Uterus (tissue), 2 donors: Measurements from ENCODE around the gene RNF215.

Experiments
- CTCF ChIP-seq, 4 experiments: fragments of 200-600 bp in 2 of 4; fragments of 450-650 bp in 2 of 4; sonication (generic) in 2 of 4; IDR thresholded peaks; one replicate each; pipeline ENCODE4 v1.5.1; 2016 to 2019; ENCODE audit warnings: antibody characterized with exemption in 4 of 4, mild to moderate bottlenecking in 2 of 4, moderate library complexity in 1 of 4
- POLR2A ChIP-seq, 2 donors: fragments of 450-650 bp; IDR thresholded peaks; one replicate each; pipeline ENCODE4 v1.6.1; 2016; ENCODE audit warnings: antibody characterized with exemption in 2 of 2, mild to moderate bottlenecking in 1 of 2, moderate library complexity in 1 of 2

GRCh38 chr22:30436196-30436595, 49.0 kb upstream of the RNF215 start:
- no peak for TF ChIP-seq CTCF (IDR thresholded peaks at IDR 0.05)
- no peak for TF ChIP-seq POLR2A (IDR thresholded peaks at IDR 0.05)
